HG02759 (cell line): ENCODE data around the gene ATG16L2.
"Not testable (repeated sequence)": the region's sequence is repeated elsewhere in the genome, so short reads cannot be mapped to it uniquely, and the experiment has no call there.

ENCODE experiments used
- ATAC-seq: cut with Tn5 transposase; IDR thresholded peaks from one replicate; pipeline ENCODE4 v1.9.1; 2021; ENCODE audit warnings: mild to moderate bottlenecking, moderate library complexity; ENCODE audit not compliant: unreplicated experiment

The ATG16L2 gene

GRCh38 chr11:72802822-72803221, 11.4 kb upstream of the ATG16L2 start:
- ATAC-seq: no peak

GRCh38 chr11:72805216-72805615, 9.0 kb upstream of the ATG16L2 start:
- ATAC-seq: no peak

- not testable (repeated sequence) for ATAC-seq
Observed at GRCh38 chr11:72806378-72806777, 7.8 kb upstream of the ATG16L2 start.

- ATAC-seq: no peak
Observed at GRCh38 chr11:72807021-72807693, 7.1 kb upstream of the ATG16L2 start.

- no peak for ATAC-seq
Observed at GRCh38 chr11:72807792-72808191, 6.4 kb upstream of the ATG16L2 start.

GRCh38 chr11:72808331-72808798, 5.8 kb upstream of the ATG16L2 start:
- no peak for ATAC-seq

- ATAC-seq: not testable (repeated sequence)
Observed at GRCh38 chr11:72811686-72812085, 2.5 kb upstream of the ATG16L2 start.

- no peak for ATAC-seq
Observed at GRCh38 chr11:72812604-72812966, 1.6 kb upstream of the ATG16L2 start.

- ATAC-seq: peak; percentile 32
Observed at GRCh38 chr11:72812967-72813739, 1.1 kb upstream of the ATG16L2 start.

GRCh38 chr11:72813740-72814285, 398 bp upstream of the ATG16L2 start:
- peak; percentile 56 for ATAC-seq

GRCh38 chr11:72815110-72815618, 953 bp downstream of the ATG16L2 start:
- peak; percentile 0 for ATAC-seq

GRCh38 chr11:72816404-72816990, 2.3 kb downstream of the ATG16L2 start:
- ATAC-seq: no peak

GRCh38 chr11:72817966-72818365, 3.8 kb downstream of the ATG16L2 start:
- ATAC-seq: no peak

- no peak for ATAC-seq
Observed at GRCh38 chr11:72818971-72819370, 4.8 kb downstream of the ATG16L2 start.

GRCh38 chr11:72820439-72821139, 6.4 kb downstream of the ATG16L2 start:
- ATAC-seq: no peak

- ATAC-seq: no peak
Observed at GRCh38 chr11:72821221-72821919, 7.2 kb downstream of the ATG16L2 start.

GRCh38 chr11:72821920-72822799, 7.9 kb downstream of the ATG16L2 start:
- ATAC-seq: peak; percentile 52

- ATAC-seq: no peak
Observed at GRCh38 chr11:72823105-72823804, 9.0 kb downstream of the ATG16L2 start.

GRCh38 chr11:72824020-72824419, 9.8 kb downstream of the ATG16L2 start:
- no peak for ATAC-seq
